CD14-positive monocyte (primary cell): Measurements from ENCODE around the gene SMARCAL1. TPM values are rescaled to one million over a fixed set of nuclear protein-coding genes. Genes with fewer than 3 reads are reported as not detected.
A peak's percentile ranks its signal among the peaks of the same experiment; 100 is the strongest.

Experiments
- DNase-seq, 3 donors: peaks; one replicate each; pipeline ENCODE4 v3.0.0-alpha.2; 2011 to 2022
- H2AFZ ChIP-seq: 2 replicates; pipeline ENCODE4 v1.6.0; 2012; ENCODE audit warnings: mild to moderate bottlenecking, low read depth, low read length, inconsistent platforms; ENCODE audit not compliant: insufficient read depth, poor library complexity, severe bottlenecking
- H3K27ac ChIP-seq, 2 donors: 1 replicate in 1 of 2; 2 replicates in 1 of 2; pipeline ENCODE4 v1.5.1; 2012 to 2013; ENCODE audit warnings: low read length in 2 of 2, control low read depth in 1 of 2, inconsistent platforms in 1 of 2, low read depth in 1 of 2, mild to moderate bottlenecking in 1 of 2
- H3K27me3 ChIP-seq, 2 donors: one replicate each; pipeline versions ENCODE4 v1.6.0 to v1.6.1; 2011 to 2013; ENCODE audit warnings: low read length in 2 of 2; ENCODE audit not compliant: control insufficient read depth in 2 of 2, insufficient read depth in 2 of 2
- H3K36me3 ChIP-seq, 2 donors: replicated peaks in 1 of 2; 1 replicate in 1 of 2; 2 replicates in 1 of 2; pipeline versions ENCODE4 v1.5.1 to v1.6.1; 2012 to 2013; ENCODE audit warnings: low read length in 2 of 2, control low read depth in 1 of 2, inconsistent platforms in 1 of 2, mild to moderate bottlenecking in 1 of 2; ENCODE audit not compliant: insufficient read depth in 2 of 2, control insufficient read depth in 1 of 2
- H3K4me1 ChIP-seq, 2 donors: 1 replicate in 1 of 2; 2 replicates in 1 of 2; pipeline versions ENCODE4 v1.5.1 to v1.6.1; 2012 to 2013; ENCODE audit warnings: low read length in 2 of 2, control low read depth in 1 of 2, inconsistent platforms in 1 of 2, mild to moderate bottlenecking in 1 of 2, moderate library complexity in 1 of 2; ENCODE audit not compliant: insufficient read depth in 2 of 2, control insufficient read depth in 1 of 2
- H3K4me2 ChIP-seq: replicated peaks from 2 replicates; pipeline ENCODE3; 2012; ENCODE audit warnings: low read length, moderate library complexity, mild to moderate bottlenecking; ENCODE audit not compliant: poor library complexity, severe bottlenecking; ENCODE audit errors: extremely low read depth
- H3K4me3 ChIP-seq, 3 experiments: fragments of 200-600 bp in 1 of 3; sonication (generic) in 1 of 3; replicated peaks in 1 of 3; 1 replicate in 2 of 3; 2 replicates in 1 of 3; pipeline ENCODE4 v1.5.1; 2011 to 2013; ENCODE audit warnings: low read length in 3 of 3, mild to moderate bottlenecking in 3 of 3, control low read depth in 2 of 3, low read depth in 2 of 3, inconsistent platforms in 1 of 3, moderate library complexity in 1 of 3
- H3K79me2 ChIP-seq: 2 replicates; pipeline ENCODE4 v1.6.0; 2012; ENCODE audit warnings: mild to moderate bottlenecking, control low read depth, inconsistent platforms, low read length, moderate library complexity; ENCODE audit not compliant: insufficient read depth
- H3K9ac ChIP-seq: 2 replicates; pipeline ENCODE4 v1.6.0; 2017; ENCODE audit warnings: low read length, mild to moderate bottlenecking; ENCODE audit not compliant: insufficient read depth, poor library complexity, severe bottlenecking
- H3K9me3 ChIP-seq, 2 donors: replicated peaks in 1 of 2; 1 replicate in 1 of 2; 2 replicates in 1 of 2; pipeline versions ENCODE4 v1.5.1 to v1.6.1; 2012 to 2013; ENCODE audit warnings: low read length in 2 of 2, control low read depth in 1 of 2; ENCODE audit not compliant: control insufficient read depth in 1 of 2, insufficient read depth in 1 of 2
- H4K20me1 ChIP-seq: 2 replicates; pipeline ENCODE4 v1.6.0; 2012; ENCODE audit warnings: mild to moderate bottlenecking, low read length, control low read depth, moderate library complexity; ENCODE audit not compliant: insufficient read depth
- H3K27ac Mint-ChIP-seq, 7 donors: one replicate each; pipeline ENCODE4 v1.8.0; 2020; ENCODE audit warnings: mild to moderate bottlenecking in 7 of 7, mixed read lengths in 7 of 7, moderate library complexity in 6 of 7, inconsistent platforms in 2 of 7
- H3K27me3 Mint-ChIP-seq, 3 donors: one replicate each; pipeline ENCODE4 v1.8.0; 2021 to 2022; ENCODE audit warnings: low read depth in 3 of 3, mild to moderate bottlenecking in 3 of 3, mixed read lengths in 3 of 3, moderate library complexity in 3 of 3, inconsistent platforms in 1 of 3
- H3K36me3 Mint-ChIP-seq, 2 donors: one replicate each; pipeline ENCODE4 v1.8.0; 2020; ENCODE audit warnings: mixed read lengths in 2 of 2, inconsistent platforms in 1 of 2, mild to moderate bottlenecking in 1 of 2
- H3K4me1 Mint-ChIP-seq: one replicate; pipeline ENCODE4 v1.8.0; 2020; ENCODE audit warnings: mild to moderate bottlenecking, mixed read lengths
- H3K4me3 Mint-ChIP-seq, 2 donors: one replicate each; pipeline ENCODE4 v1.8.0; 2020; ENCODE audit warnings: mild to moderate bottlenecking in 2 of 2, mixed read lengths in 2 of 2, moderate library complexity in 1 of 2
- H3K9me3 Mint-ChIP-seq, 7 donors: one replicate each; pipeline ENCODE4 v1.8.0; 2020 to 2022; ENCODE audit warnings: mixed read lengths in 7 of 7, mild to moderate bottlenecking in 6 of 7, moderate library complexity in 6 of 7, inconsistent platforms in 2 of 7
- WGBS: methylation state at CpG from one replicate; pipeline ENCODE4 v1.1.5; 2013; ENCODE audit warnings: missing lambda C conversion rate; ENCODE audit not compliant: insufficient coverage; 5-methylcytosine and 5-hydroxymethylcytosine counted together
- intact Hi-C, 2 donors: fragments of 100-400 bp; cut with micrococcal nuclease; formaldehyde crosslinking; loops; one replicate each; pipeline versions ENCODE4 v1.15.0 to v1.15.1; 2023
- polyA plus RNA-seq, 3 donors: library from polyadenylated mRNA; depleted of rRNA in 1 of 3; unstranded in 2 of 3; stranded (reverse) in 1 of 3; fragments of 300-500 nt in 2 of 3; fragments of >200 nt in 1 of 3; fragmentation: Illumina TruSeq in 2 of 3; gene quantifications; 1 replicate in 2 of 3; 2 replicates in 1 of 3; pipeline ENCODE4 v1.2.3, GENCODE V29; 2012 to 2021
- TF ChIP-seq, protein P1 (sequence below): fragments of 200-600 bp; IDR thresholded peaks from one replicate; pipeline ENCODE4 v1.8.0; 2022; ENCODE audit warnings: antibody characterized with exemption, mild to moderate bottlenecking

The SMARCAL1 gene
- polyA plus RNA-seq, 3 donors = 10.5 to 13.3 (median 11.5) TPM

DNA sequence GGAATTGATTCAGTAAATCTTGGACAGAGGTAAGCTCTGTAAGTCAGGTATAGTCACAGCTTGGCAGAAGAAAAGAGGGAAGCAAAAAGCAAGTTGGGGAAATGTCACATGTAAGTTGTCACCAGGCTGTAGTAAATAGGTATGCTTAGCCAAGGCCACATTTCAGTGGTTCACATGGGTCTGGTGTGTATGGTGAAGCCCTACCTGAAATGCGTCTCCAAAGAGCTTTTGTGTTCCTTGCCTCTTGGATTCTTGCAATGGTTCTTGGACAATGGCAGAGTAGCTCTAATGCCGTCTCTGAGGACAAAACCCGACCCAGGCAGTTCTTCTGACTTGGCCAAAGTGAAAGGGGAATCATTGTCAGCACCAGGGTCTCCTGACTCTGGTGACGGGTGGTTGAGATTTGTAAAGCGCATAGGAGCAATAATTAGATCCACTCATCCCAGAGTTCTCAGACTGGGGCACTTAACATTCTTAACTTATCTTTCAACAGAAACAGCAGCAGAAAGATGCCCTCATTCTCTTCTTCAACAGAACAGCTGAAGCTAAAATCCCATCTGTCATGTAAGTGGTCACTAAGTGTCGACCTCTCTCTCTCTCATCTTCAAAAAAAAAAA is 51.9 kb downstream of the SMARCAL1 start:
- Histone ChIP-seq H3K4me2 (no peak overlapping the region), H4K20me1 (no peaks in the 10 kb centered on the region), H3K4me1 (no peaks in the 10 kb centered on the region), H3K9me3 (no peaks in the 10 kb centered on the region), H3K27ac (no peak overlapping the region), H3K79me2 (no peaks in the 10 kb centered on the region), H3K27me3 (no peaks in the 10 kb centered on the region), H3K9ac (no peak overlapping the region), H2AFZ (no peak overlapping the region), H3K36me3 (peaks cover 12 to 42% of the 10 kb centered on the region in 2 donors), H3K4me3 (no peak overlapping the region)
- intact Hi-C loops = no loop called here
- Mint-ChIP-seq H3K9me3 (no peaks in the 10 kb centered on the region), H3K27me3 (peaks cover 0 to 2% (median 0%) of the 10 kb centered on the region in 3 donors), H3K4me1 (no peaks in the 10 kb centered on the region), H3K4me3 (no peak overlapping the region), H3K27ac (no peak overlapping the region), H3K36me3 (peaks cover 46 to 50% of the 10 kb centered on the region in 2 donors)
- TF ChIP-seq, protein P1, sequence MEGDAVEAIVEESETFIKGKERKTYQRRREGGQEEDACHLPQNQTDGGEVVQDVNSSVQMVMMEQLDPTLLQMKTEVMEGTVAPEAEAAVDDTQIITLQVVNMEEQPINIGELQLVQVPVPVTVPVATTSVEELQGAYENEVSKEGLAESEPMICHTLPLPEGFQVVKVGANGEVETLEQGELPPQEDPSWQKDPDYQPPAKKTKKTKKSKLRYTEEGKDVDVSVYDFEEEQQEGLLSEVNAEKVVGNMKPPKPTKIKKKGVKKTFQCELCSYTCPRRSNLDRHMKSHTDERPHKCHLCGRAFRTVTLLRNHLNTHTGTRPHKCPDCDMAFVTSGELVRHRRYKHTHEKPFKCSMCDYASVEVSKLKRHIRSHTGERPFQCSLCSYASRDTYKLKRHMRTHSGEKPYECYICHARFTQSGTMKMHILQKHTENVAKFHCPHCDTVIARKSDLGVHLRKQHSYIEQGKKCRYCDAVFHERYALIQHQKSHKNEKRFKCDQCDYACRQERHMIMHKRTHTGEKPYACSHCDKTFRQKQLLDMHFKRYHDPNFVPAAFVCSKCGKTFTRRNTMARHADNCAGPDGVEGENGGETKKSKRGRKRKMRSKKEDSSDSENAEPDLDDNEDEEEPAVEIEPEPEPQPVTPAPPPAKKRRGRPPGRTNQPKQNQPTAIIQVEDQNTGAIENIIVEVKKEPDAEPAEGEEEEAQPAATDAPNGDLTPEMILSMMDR = no peak
- no peak for DNase-seq
- WGBS = 100% methylated on average over 3 of the region's 6 CpGs

DNA sequence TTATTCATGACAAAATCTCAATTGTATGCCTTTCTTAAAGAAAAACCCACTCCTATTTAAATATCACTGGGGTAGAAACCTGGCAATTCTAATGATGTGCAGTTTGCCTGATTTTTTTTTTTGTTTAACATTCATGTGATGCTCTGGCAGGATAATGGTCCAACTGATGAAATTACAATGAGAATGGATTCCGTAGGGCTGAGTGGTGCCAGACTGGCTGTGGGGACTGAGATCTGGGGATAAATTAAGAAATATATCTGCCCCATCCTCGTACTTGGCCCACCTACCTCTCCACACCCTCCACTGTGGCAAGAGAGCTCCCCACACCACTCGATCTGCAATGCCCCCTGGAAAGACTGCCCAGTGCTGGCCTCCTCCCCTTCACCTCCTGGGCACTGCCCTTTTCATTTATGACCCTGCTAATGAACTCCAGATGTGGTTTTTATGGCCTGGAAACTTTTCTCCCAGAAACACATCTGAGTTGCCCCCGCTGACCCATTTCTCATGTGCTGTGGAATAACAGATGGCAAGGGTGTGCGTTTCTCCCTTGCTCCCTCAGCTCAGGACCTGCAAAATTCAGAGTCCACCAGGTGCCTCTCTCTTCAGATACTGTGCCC is 53.4 kb downstream of the SMARCAL1 start:
- Mint-ChIP-seq H3K27me3 (peaks cover 0 to 2% (median 0%) of the 10 kb centered on the region in 3 donors), H3K4me1 (no peaks in the 10 kb centered on the region), H3K9me3 (no peaks in the 10 kb centered on the region), H3K27ac (peak overlapping the region in 3 of 7 donors; percentile 17 to 61 (median 42)), H3K36me3 (peaks cover 56 to 61% of the 10 kb centered on the region in 2 donors), H3K4me3 (no peak overlapping the region)
- Histone ChIP-seq H3K27ac (no peak overlapping the region), H4K20me1 (no peaks in the 10 kb centered on the region), H3K4me3 (no peak overlapping the region), H2AFZ (no peak overlapping the region), H3K27me3 (no peaks in the 10 kb centered on the region), H3K36me3 (peaks cover 18 to 48% of the 10 kb centered on the region in 2 donors), H3K4me2 (no peak overlapping the region), H3K79me2 (no peaks in the 10 kb centered on the region), H3K9me3 (no peaks in the 10 kb centered on the region), H3K9ac (no peak overlapping the region), H3K4me1 (no peaks in the 10 kb centered on the region)
- 100% methylated on average over 3 of the region's 5 CpGs for WGBS
- intact Hi-C loops = no loop called here
- TF ChIP-seq, protein P1 = no peak
- DNase-seq = no peak
